MM.1S (cell line): ENCODE measurements around the gene C1QTNF7.

Experiments used
- DNase-seq: peaks from one replicate; pipeline ENCODE4 v3.0.0-alpha.2; 2015
- H2AFZ ChIP-seq: fragments of 300-600 bp; sonication (generic); 2 replicates; pipeline ENCODE4 v1.6.0; 2016; ENCODE audit warnings: antibody characterized with exemption, low read length
- H3F3A ChIP-seq: fragments of 300-600 bp; sonication (generic); 2 replicates; pipeline ENCODE4 v1.6.1; 2016; ENCODE audit warnings: mild to moderate bottlenecking, antibody characterized with exemption, low read length, moderate library complexity, mixed read lengths; ENCODE audit not compliant: insufficient read depth
- H3K27ac ChIP-seq: fragments of 300-600 bp; sonication (generic); 2 replicates; pipeline ENCODE4 v1.5.1; 2016; ENCODE audit warnings: mild to moderate bottlenecking, low read length
- H3K27me3 ChIP-seq: fragments of 300-600 bp; sonication (generic); replicated peaks from 2 replicates; pipeline ENCODE4 v1.6.0; 2016; ENCODE audit warnings: low read length; ENCODE audit not compliant: insufficient read depth
- H3K36me3 ChIP-seq: fragments of 300-600 bp; sonication (generic); replicated peaks from 2 replicates; pipeline ENCODE4 v1.6.1; 2016; ENCODE audit warnings: mild to moderate bottlenecking, low read length, mixed read lengths; ENCODE audit not compliant: insufficient read depth
- H3K4me1 ChIP-seq: fragments of 300-600 bp; sonication (generic); 2 replicates; pipeline ENCODE4 v1.6.1; 2016; ENCODE audit warnings: low read length, mixed read lengths
- H3K4me2 ChIP-seq: fragments of 300-600 bp; sonication (generic); 2 replicates; pipeline ENCODE4 v1.6.0; 2016; ENCODE audit warnings: low read depth, low read length
- H3K4me3 ChIP-seq: fragments of 300-600 bp; sonication (generic); 2 replicates; pipeline ENCODE4 v1.5.1; 2016; ENCODE audit warnings: low read length, mixed read lengths
- H3K79me2 ChIP-seq: fragments of 300-600 bp; sonication (generic); 2 replicates; pipeline ENCODE4 v1.6.1; 2016; ENCODE audit warnings: mixed run types, low read length, mixed read lengths
- H3K9ac ChIP-seq: fragments of 300-600 bp; sonication (generic); 2 replicates; pipeline ENCODE4 v1.6.1; 2016; ENCODE audit warnings: low read length, mixed read lengths
- H3K9me2 ChIP-seq: fragments of 300-600 bp; sonication (generic); replicated peaks from 2 replicates; pipeline ENCODE4 v1.6.1; 2016; ENCODE audit warnings: mild to moderate bottlenecking, low read length, mixed read lengths; ENCODE audit not compliant: insufficient read depth
- H3K9me3 ChIP-seq: fragments of 300-600 bp; sonication (generic); replicated peaks from 2 replicates; pipeline ENCODE4 v1.6.1; 2016; ENCODE audit warnings: mild to moderate bottlenecking, low read length, mixed read lengths; ENCODE audit not compliant: insufficient read depth
- H4K20me1 ChIP-seq: fragments of 300-600 bp; sonication (generic); 2 replicates; pipeline ENCODE4 v1.6.1; 2016; ENCODE audit warnings: mild to moderate bottlenecking, low read length, moderate library complexity, mixed read lengths; ENCODE audit not compliant: insufficient read depth
- CTCF ChIP-seq: fragments of 300-600 bp; sonication (generic); IDR thresholded peaks from 2 replicates; pipeline ENCODE4 v1.5.1; 2016; ENCODE audit warnings: antibody characterized with exemption, low read length, mixed read lengths
- EZH2 ChIP-seq: fragments of 300-600 bp; sonication (generic); optimal IDR thresholded peaks from 2 replicates; pipeline ENCODE3; 2017; ENCODE audit warnings: low read depth, mild to moderate bottlenecking, antibody characterized with exemption, low read length, mixed read lengths
- EZH2phosphoT487 ChIP-seq: fragments of 300-600 bp; sonication (generic); IDR thresholded peaks from 2 replicates; pipeline ENCODE4 v1.6.1; 2018; ENCODE audit warnings: antibody characterized with exemption, low read length

Gene C1QTNF7

GRCh38 chr4:15457406-15458201, 29.8 kb downstream of the C1QTNF7 start:
- no peaks in the 10 kb centered on the region for H4K20me1 ChIP-seq
- no peak for TF ChIP-seq EZH2
- no peak for TF ChIP-seq EZH2phosphoT487
- TF ChIP-seq CTCF = peak; percentile 80
- H3K9ac ChIP-seq = no peak overlapping the region
- no peaks in the 10 kb centered on the region for H3K36me3 ChIP-seq
- H3K4me1 ChIP-seq = no peaks in the 10 kb centered on the region
- no peaks in the 10 kb centered on the region for H3K79me2 ChIP-seq
- H3K9me3 ChIP-seq = no peaks in the 10 kb centered on the region
- DNase-seq = peak; percentile 62
- no peak overlapping the region; the same call in 1 of the 2 replicates for H3K4me2 ChIP-seq
- H3K9me2 ChIP-seq = no peaks in the 10 kb centered on the region
- H2AFZ ChIP-seq = no peak overlapping the region
- no peak overlapping the region for H3K4me3 ChIP-seq
- H3K27me3 ChIP-seq = no peaks in the 10 kb centered on the region
- no peaks in the 10 kb centered on the region for H3F3A ChIP-seq
- no peak overlapping the region for H3K27ac ChIP-seq

- Histone ChIP-seq H3K79me2 (no peaks in the 10 kb centered on the region), H3K27ac (no peak overlapping the region)
- DNase-seq = no peak
Observed at GRCh38 chr4:15458616-15459015, 30.8 kb downstream of the C1QTNF7 start.

GRCh38 chr4:15459706-15460105, 31.9 kb downstream of the C1QTNF7 start:
- Histone ChIP-seq H3K36me3 (no peaks in the 10 kb centered on the region), H3K27me3 (no peaks in the 10 kb centered on the region), H3K9ac (no peak overlapping the region), H3K4me3 (no peak overlapping the region), H2AFZ (no peak overlapping the region), H3K4me2 (no peak overlapping the region), H4K20me1 (no peaks in the 10 kb centered on the region), H3K79me2 (no peaks in the 10 kb centered on the region), H3K9me2 (no peaks in the 10 kb centered on the region), H3K4me1 (no peaks in the 10 kb centered on the region), H3F3A (no peaks in the 10 kb centered on the region), H3K27ac (no peak overlapping the region), H3K9me3 (no peaks in the 10 kb centered on the region)
- no peak for TF ChIP-seq EZH2
- no peak for TF ChIP-seq CTCF
- TF ChIP-seq EZH2phosphoT487 = no peak
- no peak for DNase-seq

More at GRCh38 chr4:15458616-15459015, 30.8 kb downstream of the C1QTNF7 start:
- Histone ChIP-seq H2AFZ (no peak overlapping the region), H3K9me2 (no peaks in the 10 kb centered on the region), H3K9ac (no peak overlapping the region), H3K36me3 (no peaks in the 10 kb centered on the region), H3K4me2 (no peak overlapping the region), H4K20me1 (no peaks in the 10 kb centered on the region), H3F3A (no peaks in the 10 kb centered on the region), H3K9me3 (no peaks in the 10 kb centered on the region), H3K4me3 (no peak overlapping the region), H3K27me3 (no peaks in the 10 kb centered on the region), H3K4me1 (no peaks in the 10 kb centered on the region)
- TF ChIP-seq EZH2phosphoT487 (no peak), EZH2 (no peak), CTCF (no peak)
